SJCRH30 (cell line): ENCODE data around the gene USP22. TPM values are rescaled to one million over a fixed set of nuclear protein-coding genes. Genes with fewer than 3 reads are reported as not detected.

Experiments used
- DNase-seq, 2 experiments: peaks; one replicate each; pipeline ENCODE4 v3.0.0-alpha.2; 2015 to 2020
- H3K27ac ChIP-seq: fragments of 250-450 bp; sonication (Bioruptor Pico); 2 replicates; pipeline ENCODE4 v1.5.1; 2020; ENCODE audit warnings: mild to moderate bottlenecking, moderate library complexity
- H3K27me3 ChIP-seq: fragments of 250-450 bp; sonication (Bioruptor Pico); 2 replicates; pipeline ENCODE4 v1.5.1; 2020; ENCODE audit warnings: mild to moderate bottlenecking, moderate library complexity
- H3K36me3 ChIP-seq: fragments of 250-450 bp; sonication (Bioruptor Pico); 2 replicates; pipeline ENCODE4 v1.5.1; 2020; ENCODE audit warnings: mild to moderate bottlenecking, moderate library complexity
- H3K4me1 ChIP-seq: fragments of 250-450 bp; sonication (Bioruptor Pico); 2 replicates; pipeline ENCODE4 v1.5.1; 2020; ENCODE audit warnings: mild to moderate bottlenecking, moderate library complexity
- H3K4me3 ChIP-seq: fragments of 250-450 bp; sonication (Bioruptor Pico); 2 replicates; pipeline ENCODE4 v1.5.1; 2020; ENCODE audit warnings: mild to moderate bottlenecking, moderate library complexity
- H3K9me3 ChIP-seq: fragments of 250-450 bp; sonication (Bioruptor Pico); replicated peaks from 2 replicates; pipeline ENCODE4 v1.5.1; 2020; ENCODE audit warnings: mild to moderate bottlenecking, moderate library complexity
- total RNA-seq: library from RNA; depleted of rRNA; stranded (reverse); fragments of >200 nt; shearing (Covaris generic); gene quantifications from 2 replicates; pipeline ENCODE4 v1.2.3, GENCODE V29; 2014

USP22 gene
- total RNA-seq, 1 experiment from 2014 or later, result 662 TPM

DNA sequence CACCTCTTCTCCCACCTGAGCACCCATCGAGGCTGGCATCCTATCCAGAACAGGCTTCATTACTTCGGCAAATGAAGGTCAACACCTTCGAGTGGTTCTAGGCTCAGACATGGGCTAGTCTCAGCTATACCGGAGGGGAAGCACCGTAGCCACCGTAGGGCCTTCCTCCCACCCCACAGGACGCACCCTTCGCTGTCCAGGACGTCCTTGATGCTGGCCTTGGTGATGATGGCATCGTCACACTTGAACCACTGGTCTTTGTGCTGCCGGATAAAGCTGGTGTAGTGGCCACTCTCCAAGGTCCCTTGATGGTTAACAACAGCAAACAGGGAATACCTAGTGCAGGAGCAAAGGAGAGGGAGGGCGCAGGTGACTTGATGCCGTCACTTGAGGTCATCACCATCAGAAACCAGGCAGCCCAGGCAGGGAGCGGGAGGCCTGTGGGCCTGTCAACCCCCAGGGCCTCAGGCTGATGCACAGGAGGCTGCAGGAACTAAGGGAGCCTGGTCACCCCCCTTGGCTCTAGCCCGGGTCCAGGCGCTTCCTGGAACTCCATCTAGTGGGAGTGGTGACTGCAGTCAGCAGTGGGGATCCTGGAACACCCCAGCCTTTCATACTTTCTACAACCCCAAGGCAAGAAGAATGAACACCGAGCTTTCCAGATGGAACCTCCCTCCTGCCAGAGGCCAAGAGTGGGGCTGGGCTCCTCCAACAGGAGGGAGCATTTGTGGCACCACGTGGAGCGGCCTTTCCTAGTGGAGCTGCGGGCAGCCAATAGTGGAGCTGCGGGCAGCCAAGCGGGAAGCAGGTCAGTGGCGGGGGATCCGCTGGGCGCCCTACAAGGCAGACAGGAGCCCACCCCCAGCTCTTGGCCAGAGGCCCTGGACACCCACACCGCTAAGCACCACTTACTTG, 38.5 kb downstream of the USP22 start:
- no peak overlapping the region for H3K4me3 ChIP-seq
- no peaks in the 10 kb centered on the region for H3K27me3 ChIP-seq
- H3K4me1 ChIP-seq, result no peaks in the 10 kb centered on the region
- DNase-seq, result no peak
- peaks cover 98% of the 10 kb centered on the region for H3K36me3 ChIP-seq
- no peak overlapping the region for H3K27ac ChIP-seq
- no peaks in the 10 kb centered on the region for H3K9me3 ChIP-seq

GRCh38 chr17:21003007-21003621, 39.7 kb downstream of the USP22 start:
- Histone ChIP-seq H3K4me3 (no peak overlapping the region), H3K27ac (no peak overlapping the region), H3K27me3 (no peaks in the 10 kb centered on the region), H3K4me1 (no peaks in the 10 kb centered on the region), H3K36me3 (peaks cover 96% of the 10 kb centered on the region), H3K9me3 (no peaks in the 10 kb centered on the region)
- peak in 1 of 2 experiments; percentile 20 for DNase-seq

DNA sequence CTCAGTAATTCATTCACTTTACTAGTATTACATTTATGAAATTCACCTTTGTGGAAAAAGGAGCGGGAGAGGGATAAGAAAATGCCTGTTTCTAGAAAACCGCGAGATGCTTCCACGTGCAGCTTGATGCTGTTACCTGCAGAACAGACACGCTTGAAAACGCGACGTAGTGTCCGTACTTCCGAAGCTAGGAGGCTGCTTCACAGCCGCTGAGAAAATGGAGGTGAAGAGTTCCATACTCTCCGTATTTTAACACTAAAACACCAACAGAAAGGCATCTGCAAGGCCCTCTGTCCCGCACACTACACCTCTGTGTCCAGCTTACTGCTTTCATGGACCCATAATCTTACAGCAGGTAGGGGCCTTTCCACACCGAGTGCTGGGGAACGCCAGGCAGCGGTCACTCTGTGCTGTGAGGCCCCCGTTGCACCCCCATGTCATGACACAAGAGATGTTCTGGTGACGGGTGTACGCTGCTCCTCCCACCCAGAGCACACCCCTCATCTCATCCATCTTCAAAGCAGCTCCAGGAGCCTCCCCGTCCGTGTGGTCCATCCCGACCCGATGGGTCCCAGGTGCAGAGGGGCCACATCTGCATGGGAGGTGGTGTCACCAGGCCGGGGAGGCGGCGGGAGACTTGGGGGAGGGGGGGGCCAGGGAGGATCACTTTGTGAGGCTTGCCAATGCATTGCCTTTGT, 40.4 kb downstream of the USP22 start:
- no peak for DNase-seq
- H3K4me3 ChIP-seq, result no peak overlapping the region
- no peak overlapping the region for H3K27ac ChIP-seq
- H3K9me3 ChIP-seq, result no peaks in the 10 kb centered on the region
- no peaks in the 10 kb centered on the region for H3K27me3 ChIP-seq
- H3K4me1 ChIP-seq, result no peaks in the 10 kb centered on the region
- H3K36me3 ChIP-seq, result peaks cover 90% of the 10 kb centered on the region

- H3K27me3 ChIP-seq, result no peaks in the 10 kb centered on the region
- H3K9me3 ChIP-seq, result no peaks in the 10 kb centered on the region
- no peaks in the 10 kb centered on the region for H3K4me1 ChIP-seq
- peaks cover 83% of the 10 kb centered on the region for H3K36me3 ChIP-seq
- H3K27ac ChIP-seq, result no peak overlapping the region
- no peak overlapping the region for H3K4me3 ChIP-seq
- DNase-seq, result no peak
These were observed 41.0 kb downstream of the USP22 start for GRCh38 chr17:21001813-21002221.

DNA sequence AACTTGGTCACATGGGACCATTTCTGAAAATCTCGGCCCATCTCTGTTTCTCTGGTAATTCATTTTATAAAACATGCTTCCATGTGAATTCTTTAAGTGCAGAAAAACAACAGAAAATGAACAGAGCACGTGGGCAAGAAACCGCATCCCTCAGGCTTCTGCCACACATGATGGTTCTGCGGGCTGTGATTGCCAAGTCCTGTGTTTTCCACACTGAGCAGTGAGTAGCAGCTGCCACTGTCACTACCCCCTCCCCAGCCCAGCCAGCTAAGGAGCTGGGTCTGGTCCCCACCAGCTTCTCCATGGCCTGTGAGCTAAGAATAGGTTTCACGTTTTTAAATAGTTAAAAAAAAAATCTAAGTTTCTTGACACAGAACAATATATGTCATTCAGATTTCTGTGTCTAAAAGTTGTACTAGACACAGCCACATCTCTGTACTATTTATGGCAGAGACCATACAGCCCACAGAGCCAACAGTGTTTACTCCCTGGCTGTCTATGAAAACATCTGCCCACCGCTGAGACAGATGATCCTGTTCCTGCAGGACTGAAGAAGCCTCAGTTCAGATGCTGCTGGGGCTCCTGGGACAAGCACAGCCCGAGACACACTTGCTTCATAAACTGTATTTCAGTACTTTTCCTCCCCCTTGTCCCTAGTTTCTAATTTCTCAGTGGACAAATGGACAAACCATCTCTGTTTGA, 41.5 kb downstream of the USP22 start:
- Histone ChIP-seq H3K4me3 (no peak overlapping the region), H3K27me3 (no peaks in the 10 kb centered on the region), H3K36me3 (peaks cover 78% of the 10 kb centered on the region), H3K9me3 (no peaks in the 10 kb centered on the region), H3K27ac (no peak overlapping the region), H3K4me1 (no peaks in the 10 kb centered on the region)
- DNase-seq, result no peak

DNA sequence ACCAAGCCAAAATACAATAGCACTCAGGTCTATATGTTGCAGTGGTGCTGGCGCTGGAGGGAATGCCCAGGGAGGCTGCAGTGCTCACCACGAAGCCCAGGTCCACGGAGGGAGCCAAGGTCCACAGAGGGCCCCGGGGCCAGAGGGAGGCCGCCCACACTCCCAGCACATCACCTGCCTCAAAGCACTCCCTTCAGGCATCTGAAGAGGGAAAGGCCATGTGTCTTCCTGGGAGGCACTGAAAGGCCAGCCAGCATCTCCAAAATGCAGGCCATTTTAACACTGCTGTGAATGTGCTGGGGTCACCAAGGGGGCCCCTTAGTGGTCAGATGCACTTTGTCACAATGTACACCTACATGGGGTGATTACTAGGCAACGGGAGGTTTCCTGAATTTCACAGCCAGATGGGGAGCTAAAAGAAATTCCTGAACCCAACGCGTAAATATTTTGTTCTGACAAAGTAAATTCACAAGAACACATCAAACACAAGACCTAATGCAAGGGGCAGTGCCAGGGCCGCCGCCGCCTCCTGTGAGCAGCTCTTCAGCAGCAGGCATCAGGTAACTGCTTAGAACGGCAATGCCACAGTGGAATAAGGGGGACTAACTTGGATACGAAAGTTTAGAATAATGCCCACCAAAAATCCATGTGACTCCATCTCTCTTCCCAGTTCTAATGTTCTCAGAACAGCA, 42.8 kb downstream of the USP22 start:
- H3K9me3 ChIP-seq, result no peaks in the 10 kb centered on the region
- peaks cover 65% of the 10 kb centered on the region for H3K36me3 ChIP-seq
- H3K27ac ChIP-seq, result no peak overlapping the region
- H3K4me3 ChIP-seq, result no peak overlapping the region
- DNase-seq, result no peak
- no peaks in the 10 kb centered on the region for H3K4me1 ChIP-seq
- H3K27me3 ChIP-seq, result no peaks in the 10 kb centered on the region

GRCh38 chr17:20999044-20999573, 43.7 kb downstream of the USP22 start:
- no peak overlapping the region for H3K27ac ChIP-seq
- no peak for DNase-seq
- no peaks in the 10 kb centered on the region for H3K9me3 ChIP-seq
- no peak overlapping the region for H3K4me3 ChIP-seq
- peaks cover 56% of the 10 kb centered on the region for H3K36me3 ChIP-seq
- H3K27me3 ChIP-seq, result no peaks in the 10 kb centered on the region
- H3K4me1 ChIP-seq, result no peaks in the 10 kb centered on the region

- Histone ChIP-seq H3K9me3 (no peaks in the 10 kb centered on the region), H3K27me3 (no peaks in the 10 kb centered on the region), H3K4me1 (no peaks in the 10 kb centered on the region), H3K27ac (no peak overlapping the region), H3K36me3 (peaks cover 51% of the 10 kb centered on the region), H3K4me3 (no peak overlapping the region)
- peak in 1 of 2 experiments; percentile 52 for DNase-seq
These were observed 44.2 kb downstream of the USP22 start for GRCh38 chr17:20998571-20999043.

- peak in 1 of 2 experiments; percentile 64 for DNase-seq
- no peak overlapping the region for H3K27ac ChIP-seq
- no peak overlapping the region for H3K4me3 ChIP-seq
- peaks cover 4% of the 10 kb centered on the region; the same call in 1 of the 2 replicates for H3K4me1 ChIP-seq
- H3K27me3 ChIP-seq, result no peaks in the 10 kb centered on the region
- H3K36me3 ChIP-seq, result peaks cover 45% of the 10 kb centered on the region
- no peaks in the 10 kb centered on the region for H3K9me3 ChIP-seq
These were observed 44.9 kb downstream of the USP22 start for GRCh38 chr17:20997711-20998570.

DNA sequence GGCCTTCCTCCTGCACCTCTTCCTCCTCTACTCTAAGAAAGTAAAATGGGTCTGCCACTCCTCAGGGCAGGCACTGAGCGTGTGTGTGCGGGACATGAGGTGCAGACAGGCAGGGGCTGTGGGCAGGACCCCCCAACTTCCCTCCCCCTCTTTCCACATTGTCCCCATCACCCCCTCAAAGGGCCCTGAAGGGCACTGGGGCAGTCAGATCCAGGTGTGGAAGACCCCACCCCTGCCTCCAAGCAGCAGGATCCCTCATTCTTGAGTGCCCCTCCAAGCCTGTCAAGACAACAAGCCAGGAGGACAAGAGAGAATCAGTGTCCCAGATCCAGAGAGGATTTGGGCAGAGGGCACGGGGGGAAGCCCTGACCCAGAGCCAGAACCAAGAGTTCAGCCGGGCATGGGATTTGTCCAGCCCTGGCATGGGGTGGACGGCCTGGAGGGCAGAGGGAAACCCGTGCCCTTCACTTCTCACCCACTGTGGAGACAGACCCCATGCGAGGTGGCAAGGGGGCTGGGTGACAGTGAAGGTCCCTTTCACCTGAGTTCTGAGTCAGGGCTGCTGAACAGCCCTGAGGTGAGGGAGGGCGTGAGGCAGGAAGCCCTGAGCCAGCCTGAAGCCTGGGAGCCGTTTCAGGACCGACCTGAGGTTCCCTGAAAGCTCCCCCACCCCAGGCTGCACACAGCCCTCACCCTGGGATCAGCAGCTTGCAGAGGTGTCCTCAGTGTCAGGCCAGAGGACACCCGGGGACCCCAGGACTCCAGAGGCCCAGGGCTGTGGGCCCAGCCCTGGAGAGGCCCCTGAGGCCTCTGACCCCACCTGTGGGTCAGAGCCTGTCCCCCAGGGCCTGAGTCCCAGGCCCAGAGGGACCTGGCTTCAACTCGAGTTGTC, 45.8 kb downstream of the USP22 start:
- no peak for DNase-seq
- no peak overlapping the region for H3K27ac ChIP-seq
- H3K27me3 ChIP-seq, result no peaks in the 10 kb centered on the region
- H3K9me3 ChIP-seq, result no peaks in the 10 kb centered on the region
- no peak overlapping the region for H3K4me3 ChIP-seq
- peaks cover 36% of the 10 kb centered on the region for H3K36me3 ChIP-seq
- peaks cover 4% of the 10 kb centered on the region; the same call in 1 of the 2 replicates for H3K4me1 ChIP-seq

DNA sequence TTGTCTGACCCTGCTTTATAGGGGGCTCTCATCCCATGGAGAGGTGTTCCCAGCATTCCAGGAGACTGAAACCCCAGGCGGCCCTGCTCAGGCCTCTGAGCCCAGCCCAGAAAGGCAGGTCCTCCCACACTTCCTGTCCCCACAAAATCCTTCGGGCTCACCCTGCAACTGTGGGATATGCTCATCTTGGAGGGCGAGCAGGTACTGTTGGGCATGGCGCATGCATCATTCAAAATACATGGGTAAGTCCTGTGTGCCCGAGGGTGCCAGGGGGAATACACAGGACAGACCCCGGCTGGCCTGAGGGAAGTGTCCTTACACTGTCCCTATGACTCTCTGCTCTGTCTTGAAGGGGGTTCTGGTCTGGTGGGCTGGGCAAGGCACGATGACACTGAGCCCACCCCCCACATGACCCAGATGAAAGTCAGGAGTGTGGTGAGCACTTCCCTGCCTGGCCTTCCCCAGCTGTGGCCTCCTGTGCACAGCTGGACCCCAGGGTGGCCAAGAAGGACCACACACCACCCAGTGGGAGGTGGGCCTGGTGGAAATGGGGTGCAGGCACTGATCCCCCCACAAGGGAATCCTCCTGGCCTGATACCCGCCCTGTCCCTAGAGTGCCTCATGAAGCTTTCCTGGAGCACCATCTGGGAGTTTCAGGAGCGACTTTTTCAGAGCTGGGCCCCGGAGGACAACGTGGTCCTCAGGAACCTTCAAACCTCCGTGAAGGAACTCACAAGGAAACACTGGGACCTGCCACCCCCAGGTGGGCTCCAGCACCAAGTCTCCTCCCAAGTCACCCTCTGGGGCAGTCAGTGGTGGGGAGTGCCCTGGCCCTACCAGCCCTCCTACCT, 46.7 kb downstream of the USP22 start:
- Histone ChIP-seq H3K9me3 (no peaks in the 10 kb centered on the region), H3K27ac (no peak overlapping the region), H3K36me3 (peaks cover 28% of the 10 kb centered on the region), H3K27me3 (no peaks in the 10 kb centered on the region), H3K4me1 (peaks cover 4% of the 10 kb centered on the region; the same call in 1 of the 2 replicates), H3K4me3 (no peak overlapping the region)
- DNase-seq, result no peak
